ENCODE results near the gene DCX.
"Not testable (repeated sequence)": the region's sequence is repeated elsewhere in the genome, so short reads cannot be mapped to it uniquely, and the experiment has no call there.

Gene DCX

DNA sequence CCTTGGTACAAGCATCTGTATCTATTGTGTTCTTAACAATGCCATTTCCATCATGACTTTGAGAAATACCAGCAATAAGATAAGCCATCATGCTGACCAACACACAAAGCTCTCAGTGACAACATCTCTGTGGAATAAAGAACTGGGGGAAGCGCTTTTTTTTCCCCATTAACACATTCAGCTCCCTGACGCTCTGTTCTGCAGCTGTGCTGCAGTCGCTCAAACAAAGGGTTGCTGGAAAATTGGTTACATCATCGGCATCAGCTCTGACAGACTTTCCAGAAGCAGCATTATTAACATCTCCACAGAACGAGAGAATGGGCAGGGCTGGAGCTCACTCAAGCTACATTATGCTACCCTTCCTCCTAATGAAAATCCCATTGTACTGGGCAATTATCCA is 39.9 kb downstream of the DCX start:
- no peak for DNase-seq (ENCODE audit: low read depth in 3 of 3)

DNA sequence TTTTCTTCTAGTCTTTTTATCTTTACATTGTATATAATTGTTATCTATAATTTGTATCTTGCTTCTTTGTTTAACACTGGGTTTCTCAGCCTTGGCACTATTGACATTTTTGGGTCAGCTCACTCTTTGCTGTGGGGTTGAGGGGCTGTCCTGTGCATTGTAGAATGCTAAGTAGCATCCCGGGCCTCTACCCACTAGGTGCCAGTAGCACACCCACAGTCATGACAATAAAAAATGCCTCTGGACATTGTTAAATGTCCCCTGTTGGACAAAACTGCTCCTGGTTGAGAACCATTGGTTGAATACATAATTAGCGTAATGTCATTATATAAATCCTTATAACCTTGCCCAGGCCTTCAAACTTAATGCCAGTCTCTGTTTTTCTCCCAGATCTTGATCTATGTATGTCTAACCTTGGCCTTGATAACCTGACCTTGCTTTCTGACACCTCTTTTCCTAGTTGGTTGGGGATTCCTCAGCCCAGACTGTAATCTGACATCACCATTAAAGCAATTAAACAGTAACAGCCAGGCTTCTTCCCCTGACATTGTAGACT is 46.1 kb downstream of the DCX start:
- DNase-seq (ENCODE audit: low read depth in 3 of 3), result no peak

DNA sequence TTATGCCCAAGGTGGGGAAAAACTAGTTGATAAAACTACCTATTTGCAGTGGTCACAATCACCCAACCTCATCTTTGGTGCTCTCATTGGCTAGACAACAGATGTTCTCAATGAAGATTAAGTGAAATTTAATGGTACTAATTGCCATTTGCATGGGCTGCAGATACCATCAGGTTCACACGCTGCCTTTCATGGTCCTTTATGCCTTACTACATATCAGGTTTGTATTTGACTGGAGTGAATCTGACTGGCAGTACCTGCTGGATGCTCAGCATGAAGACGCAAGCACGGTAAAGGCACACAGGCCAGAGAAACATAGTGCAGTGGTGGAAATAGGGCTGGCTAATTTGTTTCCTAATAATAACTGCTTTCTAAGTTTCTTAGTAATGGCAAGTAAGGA is 48.3 kb downstream of the DCX start:
- no peak for DNase-seq (ENCODE audit: low read depth in 3 of 3)

DNA sequence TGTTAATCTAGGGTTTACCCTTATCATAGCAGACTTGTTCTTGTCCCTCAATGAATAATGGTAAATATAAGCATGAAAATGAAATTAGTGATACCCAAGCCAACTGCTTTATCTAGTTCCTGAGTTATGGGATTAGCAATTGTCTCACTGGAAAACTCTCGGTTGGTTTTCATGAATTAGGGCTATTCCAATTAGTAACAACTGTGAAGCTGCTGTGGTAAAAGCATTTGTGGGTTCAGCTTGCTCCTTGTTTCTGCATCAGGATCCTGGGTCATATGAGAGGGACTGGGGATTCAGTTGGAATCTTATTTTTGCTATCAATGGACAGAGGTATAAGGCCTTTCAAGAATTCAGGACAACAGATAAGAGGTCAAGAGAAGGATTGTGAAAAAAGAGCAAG is 50.2 kb downstream of the DCX start:
- no peak for DNase-seq (ENCODE audit: low read depth in 3 of 3)

DNA sequence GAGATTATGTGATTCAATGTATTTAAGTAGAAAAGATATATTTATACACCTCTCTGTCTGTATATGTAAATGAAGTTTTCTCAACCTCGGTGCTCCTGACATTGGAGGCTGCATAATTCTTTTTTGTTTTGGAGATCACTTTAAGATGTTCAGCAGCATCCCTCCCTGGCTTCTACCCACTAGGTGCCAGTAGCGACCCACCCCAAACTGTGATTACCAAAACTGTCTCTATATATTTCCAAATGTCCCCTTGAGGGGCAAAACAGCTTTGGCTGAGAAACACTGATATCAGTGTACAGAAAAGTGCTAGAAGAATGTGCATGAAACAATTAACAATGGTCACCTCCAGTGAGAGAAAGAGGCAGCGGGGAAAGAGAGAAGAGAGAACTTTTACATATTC is 51.2 kb downstream of the DCX start:
- DNase-seq (ENCODE audit: low read depth in 3 of 3), result no peak

DNA sequence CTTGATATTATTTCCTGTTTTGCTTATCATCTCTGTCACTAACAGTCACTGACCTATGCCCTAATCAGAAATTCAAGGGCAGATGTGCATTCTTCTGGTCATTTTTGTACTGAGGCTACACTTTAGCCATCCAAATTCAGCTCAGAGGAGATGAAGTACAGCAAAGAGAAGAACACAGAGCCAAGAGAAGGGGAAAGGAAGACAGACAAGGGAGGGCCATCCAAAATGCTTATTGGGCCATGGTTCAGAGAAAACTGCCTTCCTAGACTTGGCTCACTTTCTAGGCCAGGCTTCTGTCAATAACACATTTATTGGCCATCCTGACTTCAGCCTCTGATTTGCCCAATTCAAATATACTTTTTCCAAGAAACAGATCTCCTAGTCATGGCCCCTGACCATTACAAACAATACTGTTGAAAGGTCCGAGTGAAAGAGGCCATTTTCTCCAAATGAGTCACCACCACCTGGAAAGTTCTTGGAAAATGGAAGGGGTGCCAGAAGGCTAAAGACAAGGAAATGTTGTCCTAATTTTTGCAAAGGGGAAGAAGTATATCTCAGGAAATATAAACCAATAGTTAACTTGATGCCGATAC is 56.4 kb downstream of the DCX start:
- no peak for DNase-seq (ENCODE audit: low read depth in 3 of 3)

DNA sequence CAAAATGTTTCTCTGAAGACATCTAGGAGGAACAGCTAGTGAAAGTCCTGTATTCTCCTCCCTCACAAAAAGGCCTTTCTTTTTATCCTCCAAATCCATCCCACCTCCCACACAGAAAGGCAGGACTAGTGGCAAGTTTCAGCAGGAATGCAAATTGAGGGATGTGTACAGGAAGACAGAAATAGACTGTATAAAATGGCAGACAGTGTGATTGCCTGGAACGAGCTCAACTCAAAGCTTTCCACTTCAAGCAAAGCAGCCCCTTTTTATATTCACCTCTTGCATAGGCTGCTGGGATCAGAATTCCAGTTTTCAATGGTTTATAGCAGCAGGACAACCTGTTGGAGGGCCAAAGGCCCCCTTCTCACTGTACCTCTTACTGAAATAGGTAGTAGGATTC is 57.5 kb downstream of the DCX start:
- DNase-seq (ENCODE audit: low read depth in 3 of 3), result no peak

DNA sequence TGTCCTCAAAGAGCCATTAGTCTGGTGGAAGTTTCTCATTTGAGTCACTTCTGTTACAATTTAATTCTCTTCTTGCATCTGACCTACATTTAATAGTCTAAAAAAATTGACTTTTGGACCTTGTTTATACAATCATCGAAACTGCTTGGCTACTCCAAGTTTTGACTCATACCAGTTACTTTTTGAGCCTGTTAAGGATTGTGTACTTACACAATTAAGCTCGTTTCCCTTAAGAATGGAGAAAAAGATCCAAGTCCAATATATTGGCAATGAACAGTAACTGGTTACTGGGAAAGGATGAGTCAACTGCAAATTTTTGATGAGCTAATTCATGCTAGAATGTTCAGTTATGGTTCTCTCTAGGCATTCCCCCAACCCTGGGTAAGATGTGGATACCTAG is 58.2 kb downstream of the DCX start:
- DNase-seq (ENCODE audit: low read depth in 3 of 3), result no peak

DNA sequence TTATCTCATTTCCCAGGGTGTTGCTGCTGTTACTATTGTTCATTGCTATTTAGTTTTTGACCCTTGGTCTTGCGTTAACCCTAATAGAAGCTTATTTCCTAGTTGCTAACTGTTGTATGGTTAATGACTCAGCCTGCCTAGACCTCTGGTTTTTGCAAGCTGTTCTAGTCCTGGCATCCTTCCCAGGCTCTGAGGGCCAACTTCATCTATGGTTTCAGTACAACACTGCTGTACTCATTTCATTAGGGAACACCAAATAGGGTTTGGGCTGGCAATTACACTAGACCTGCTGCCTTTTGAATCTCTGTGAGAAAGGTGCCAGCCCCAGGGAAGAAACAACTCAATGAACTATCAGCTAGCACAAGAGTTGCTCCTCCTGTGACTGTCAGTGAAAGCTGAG is 59.6 kb downstream of the DCX start:
- DNase-seq (ENCODE audit: low read depth in 3 of 3), result no peak

DNA sequence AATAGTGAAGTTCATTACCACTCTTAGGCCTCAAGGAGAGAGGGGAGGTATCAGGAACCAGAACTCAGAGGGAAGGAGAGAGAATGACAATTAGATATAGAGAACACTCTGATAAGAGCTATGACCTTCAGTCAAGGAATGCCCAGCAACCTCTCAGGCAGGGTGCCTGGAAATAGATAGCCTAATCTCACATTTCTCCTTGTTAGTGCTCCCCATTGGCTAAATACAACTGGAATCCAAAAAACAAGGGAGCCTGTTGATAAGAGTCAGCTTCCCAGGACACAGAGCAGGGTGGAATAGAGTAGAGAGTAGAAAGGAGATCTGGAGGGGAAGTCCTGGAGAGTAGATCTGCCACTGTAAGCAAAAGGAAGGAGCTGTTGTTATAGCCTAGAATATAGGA is 62.1 kb downstream of the DCX start:
- DNase-seq (ENCODE audit: low read depth in 3 of 3), result no peak

DNA sequence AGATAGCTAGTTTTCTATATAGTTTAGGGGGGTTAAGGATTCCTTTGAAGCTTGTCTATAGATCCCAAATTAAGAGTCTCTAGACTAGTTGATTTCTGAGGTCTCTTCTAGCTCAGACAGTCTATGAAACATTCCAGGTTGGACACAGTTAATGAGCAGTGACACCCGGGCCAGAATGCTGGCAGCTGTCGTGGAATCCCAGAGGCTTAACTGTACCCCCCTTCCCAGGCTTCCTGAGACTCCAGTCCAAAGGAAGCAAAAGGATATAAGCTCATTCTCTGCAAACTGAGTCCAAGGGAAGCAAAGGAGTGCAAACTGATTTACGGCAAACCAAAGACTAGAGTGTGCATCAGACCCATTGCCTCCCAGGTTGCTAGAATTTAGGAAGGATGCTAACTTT is 62.9 kb downstream of the DCX start:
- no peak for DNase-seq (ENCODE audit: low read depth in 3 of 3)

DNA sequence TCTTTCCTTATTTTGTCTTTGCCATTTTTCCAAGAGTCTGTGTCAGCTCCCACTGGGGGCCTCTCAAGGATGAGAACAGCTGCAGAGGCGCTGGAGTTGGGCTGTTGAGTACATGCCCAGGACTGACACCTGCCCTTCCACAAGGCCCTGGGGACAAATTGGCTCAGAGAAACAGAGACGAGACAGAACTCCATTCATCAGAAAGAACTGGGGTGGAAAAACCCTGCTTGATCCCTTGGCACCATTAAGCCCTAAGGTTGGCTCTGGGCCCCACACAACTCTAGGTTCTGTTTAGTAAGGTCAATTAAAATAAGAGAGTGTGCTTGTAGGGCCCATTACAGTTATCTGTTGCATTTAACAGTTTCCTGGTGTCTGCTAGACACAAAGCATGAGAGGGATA is 63.6 kb downstream of the DCX start:
- no peak for DNase-seq (ENCODE audit: low read depth in 3 of 3)

DNA sequence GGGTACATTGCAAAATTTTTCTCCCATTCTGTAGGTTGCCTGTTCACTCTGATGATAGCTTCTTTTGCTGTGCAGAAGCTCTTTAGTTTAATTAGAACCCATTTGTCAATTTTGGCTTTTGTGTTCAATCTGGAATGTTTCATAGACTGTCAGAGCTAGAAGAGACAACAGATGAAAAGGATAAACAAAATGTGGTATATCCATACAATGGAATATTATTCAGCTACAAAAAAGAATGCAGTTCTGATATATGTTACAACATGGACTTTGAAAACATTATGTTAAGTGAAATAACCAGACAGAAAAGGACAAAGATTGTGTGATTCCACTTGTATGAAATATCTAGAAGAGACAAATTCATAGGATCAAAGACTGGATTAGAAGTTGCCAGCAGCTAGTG is 65.8 kb downstream of the DCX start:
- not testable (repeated sequence) for DNase-seq (ENCODE audit: low read depth in 3 of 3)

DNA sequence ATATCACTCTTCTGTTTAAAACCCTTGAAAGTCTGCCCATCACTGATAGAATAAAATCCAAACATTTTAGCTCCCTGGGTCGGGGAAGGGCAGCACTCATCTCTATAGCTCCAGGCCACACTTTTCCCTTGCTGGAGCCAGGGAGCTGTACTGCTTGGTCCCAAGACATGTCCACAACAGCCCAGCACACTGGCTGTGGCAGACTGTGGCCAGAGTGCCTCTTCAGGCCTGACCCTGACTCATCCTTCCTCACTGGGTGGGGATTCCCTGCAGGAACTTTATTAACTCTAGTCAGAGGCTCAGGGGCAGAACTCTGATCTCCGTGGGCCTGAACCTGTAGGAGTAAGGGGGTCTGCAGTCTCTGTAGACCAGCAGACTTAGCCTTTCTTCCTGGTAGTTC is 71.9 kb downstream of the DCX start:
- DNase-seq (ENCODE audit: low read depth in 3 of 3), result no peak

DNA sequence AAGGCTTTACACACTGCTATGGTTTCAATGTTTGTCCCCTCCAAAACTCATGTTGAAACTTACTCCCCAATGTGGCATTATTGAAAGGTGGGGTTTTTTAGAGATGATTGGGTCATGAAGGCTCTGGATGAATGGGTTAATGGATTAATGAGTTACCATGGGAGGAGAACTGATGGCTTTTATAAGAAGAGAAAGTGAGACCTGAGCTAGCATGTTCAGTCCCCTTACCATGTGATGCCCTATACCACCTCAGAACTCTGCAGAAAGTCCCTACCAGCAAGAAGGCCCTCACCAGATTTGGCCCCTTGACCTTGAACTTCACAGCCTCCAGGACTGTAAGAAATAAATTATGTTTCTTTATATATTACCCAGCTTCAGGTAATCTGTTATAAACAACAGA is 72.8 kb downstream of the DCX start:
- DNase-seq (ENCODE audit: low read depth in 3 of 3), result no peak

DNA sequence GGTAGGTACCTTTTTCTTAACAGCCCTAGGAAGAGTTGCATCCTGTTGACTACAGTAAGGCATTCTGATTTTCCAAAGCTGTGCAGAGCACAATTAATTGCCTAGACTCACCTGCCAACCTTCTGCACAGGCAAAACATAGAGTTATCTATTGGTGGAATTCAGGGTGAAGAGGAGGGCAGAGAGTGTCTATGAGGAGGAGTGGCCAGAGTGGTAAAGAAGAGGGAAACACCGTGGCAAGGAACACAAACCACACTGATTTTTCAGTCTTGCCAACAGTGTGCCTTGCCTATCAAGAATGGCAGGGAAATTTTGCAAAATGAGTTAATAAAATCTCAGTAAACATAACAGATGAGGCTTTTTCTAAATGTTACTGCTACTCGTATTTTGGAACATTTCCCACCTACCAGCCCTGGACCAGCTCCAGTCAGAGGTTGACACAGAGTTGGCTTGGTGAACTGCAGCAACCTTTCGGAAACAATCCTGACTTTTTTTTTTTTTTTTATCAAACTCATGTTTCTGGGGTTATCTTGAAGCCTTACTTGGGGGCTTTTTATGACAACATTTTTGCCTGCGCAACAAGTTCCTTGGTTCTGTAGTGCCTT is 73.8 kb downstream of the DCX start:
- no peak for DNase-seq (ENCODE audit: low read depth in 3 of 3)

DNA sequence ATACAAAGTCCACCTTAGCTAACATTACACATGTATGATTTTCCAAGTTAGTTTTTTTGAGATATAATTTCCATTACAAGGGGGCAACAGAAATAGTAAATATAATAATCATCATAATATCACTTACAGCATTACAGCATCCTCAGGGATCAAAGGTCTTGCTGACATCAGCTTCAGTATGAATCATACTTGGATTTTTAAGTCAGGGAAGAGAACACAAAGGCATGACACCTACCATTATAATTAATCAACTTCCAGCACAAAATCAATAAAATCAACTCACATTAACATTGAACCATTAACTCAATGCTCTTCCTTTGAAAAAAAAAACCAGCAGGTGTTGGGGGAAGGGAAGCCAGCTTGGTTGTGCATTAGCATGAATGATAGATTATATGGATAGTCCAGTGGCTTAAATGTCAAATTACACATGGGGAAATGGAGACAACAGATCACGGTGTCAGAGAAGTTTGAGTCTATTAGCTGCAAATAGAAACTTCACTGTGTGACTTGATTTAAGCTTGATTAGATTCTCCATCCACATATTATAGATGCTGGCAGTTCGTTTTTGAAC is 74.8 kb downstream of the DCX start:
- DNase-seq (ENCODE audit: low read depth in 3 of 3), result no peak

DNA sequence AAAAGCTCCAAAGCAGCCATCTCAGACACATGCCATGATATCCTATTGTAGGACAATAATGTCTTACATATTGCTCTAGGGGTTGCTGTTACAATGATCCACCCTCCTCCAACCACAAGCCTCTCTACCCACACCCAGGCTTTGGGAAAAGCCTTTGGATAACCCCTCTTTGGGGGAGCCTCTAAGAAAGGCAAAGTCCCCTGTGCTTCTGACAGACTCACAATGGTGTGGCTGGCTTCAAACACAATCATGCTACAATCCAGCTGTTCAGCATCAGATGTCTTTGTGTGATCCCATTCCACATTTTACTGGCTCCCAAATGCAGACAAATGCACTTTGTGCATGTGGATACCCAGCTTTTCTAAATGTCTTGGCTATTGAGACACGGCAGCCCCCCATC is 75.9 kb downstream of the DCX start:
- no peak for DNase-seq (ENCODE audit: low read depth in 3 of 3)

DNA sequence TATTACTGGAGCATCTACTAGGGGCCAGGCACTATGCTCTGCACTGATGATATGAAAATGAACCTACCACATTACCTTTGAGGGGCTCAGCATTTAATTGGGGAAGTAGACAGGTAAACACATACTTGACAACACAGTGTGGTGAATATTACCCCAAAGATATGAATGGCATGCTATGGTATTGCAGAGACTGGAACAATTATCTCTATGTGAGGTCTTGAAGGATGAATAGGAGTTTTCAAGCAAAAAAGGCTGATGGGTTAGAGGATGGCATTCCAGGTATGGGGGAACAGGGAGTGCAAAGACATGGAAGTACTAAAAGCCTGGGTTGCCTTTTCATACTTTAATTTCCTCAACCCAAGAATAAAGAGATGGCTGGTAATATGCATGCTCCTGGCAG is 82.6 kb downstream of the DCX start:
- DNase-seq (ENCODE audit: low read depth in 3 of 3), result no peak

DNA sequence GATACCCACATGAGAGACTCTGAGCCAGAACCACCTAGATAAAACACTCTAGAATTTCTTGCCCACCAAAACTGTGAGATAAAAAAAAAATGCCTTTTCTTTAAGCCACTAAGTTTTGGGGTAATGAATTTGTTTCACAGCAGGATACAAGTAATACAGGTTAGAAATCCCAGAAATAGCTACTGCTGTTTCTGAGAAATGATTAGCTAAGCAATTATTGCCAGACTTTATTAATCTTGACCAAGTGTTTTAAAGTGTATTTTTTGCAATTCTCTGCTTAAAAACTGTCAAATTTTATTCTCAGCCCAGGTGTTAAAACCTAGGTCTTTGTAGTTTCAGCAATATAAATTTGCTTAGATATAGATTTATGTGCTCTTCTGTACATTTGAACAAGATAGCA is 83.1 kb downstream of the DCX start:
- no peak for DNase-seq (ENCODE audit: low read depth in 3 of 3)

DNA sequence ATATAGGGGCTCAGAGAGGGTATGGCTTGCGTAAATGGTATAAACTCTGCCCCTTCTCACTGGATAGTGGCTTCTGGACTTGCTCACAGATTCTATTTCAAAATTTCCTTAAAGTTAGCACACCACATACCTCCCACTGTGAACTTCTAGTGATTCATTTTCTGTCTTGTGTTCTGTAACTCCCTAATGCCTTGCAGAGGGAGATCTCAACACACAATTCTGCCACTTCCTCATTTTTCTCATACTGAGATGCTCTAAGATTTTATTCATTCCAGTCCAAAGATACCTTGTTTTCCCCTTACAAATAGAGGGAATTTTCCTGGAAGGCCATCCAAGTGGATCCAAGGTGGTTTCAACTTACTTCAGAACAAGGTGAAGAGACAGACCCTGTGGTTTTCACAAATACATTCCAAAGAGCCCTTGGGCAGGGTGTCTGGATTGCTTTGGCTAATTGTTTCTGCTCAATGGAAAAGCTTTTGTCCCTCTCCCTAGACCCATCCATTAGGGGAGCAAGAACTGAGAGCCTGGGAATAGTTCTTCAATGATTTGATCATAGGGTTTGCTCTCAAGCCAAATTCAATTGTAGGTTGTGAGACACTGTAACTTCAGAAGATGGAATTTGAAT is 89.6 kb downstream of the DCX start:
- DNase-seq (ENCODE audit: low read depth in 3 of 3), result no peak

DNA sequence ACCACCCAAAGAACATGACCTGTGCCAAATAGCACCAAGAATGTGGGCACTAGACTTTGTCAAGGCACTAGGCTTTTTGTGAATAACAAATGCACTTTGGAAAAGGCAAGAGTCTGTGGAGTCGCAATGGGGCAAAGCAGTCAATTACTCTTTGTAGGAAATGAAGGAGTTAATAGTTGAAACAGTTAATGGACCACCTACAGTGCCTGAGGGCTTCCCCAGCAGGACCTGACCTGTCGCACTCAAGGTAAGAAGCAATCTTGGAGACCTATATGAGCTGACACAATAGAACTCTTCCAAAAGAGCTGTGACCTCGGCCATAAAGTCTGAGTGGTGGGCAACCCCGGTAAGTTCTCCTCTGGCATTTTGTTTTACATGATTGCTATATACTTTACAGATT is 92.5 kb downstream of the DCX start:
- DNase-seq (ENCODE audit: low read depth in 3 of 3), result no peak

DNA sequence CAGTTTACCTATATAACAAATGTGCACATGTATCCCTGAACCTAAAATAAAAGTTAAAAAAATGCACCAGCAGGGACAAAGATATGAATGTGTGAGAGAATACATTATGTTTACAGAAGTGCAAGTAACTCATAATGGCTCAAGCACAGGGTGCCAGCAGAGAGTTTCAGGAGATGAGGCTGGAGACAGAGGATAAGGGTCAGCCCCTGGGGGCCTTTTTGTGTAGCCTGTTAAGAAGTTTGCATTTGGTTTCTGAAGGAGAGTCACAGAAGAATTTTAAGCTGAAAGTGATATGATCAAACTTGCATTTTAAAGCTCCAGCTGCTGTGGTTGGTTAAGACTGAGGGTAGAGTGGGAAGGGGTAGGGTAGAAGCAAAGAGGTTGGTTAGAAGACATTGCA is 93.1 kb downstream of the DCX start:
- no peak for DNase-seq (ENCODE audit: low read depth in 3 of 3)

Data from stimulated activated CD4-positive, alpha-beta T cell treated with anti-CD3 and anti-CD28 coated beads, TNF-alpha, amount 100 ng/mL, for 24 hours (primary cell).